T47D (cell line): Measurements from ENCODE around the gene TUBGCP5.
"Not testable (repeated sequence)": the region's sequence is repeated elsewhere in the genome, so short reads cannot be mapped to it uniquely, and the experiment has no call there.

ENCODE experiments used
- DNase-seq, 2 experiments: peaks; one replicate each; pipeline versions ENCODE4 v3.0.0 to v3.0.0-alpha.2; 2011 to 2012; ENCODE audit warnings: low read depth in 1 of 2, low spot score in 1 of 2
- JUND ChIP-seq: IDR thresholded peaks from 2 replicates; pipeline ENCODE4 v1.6.1; 2012; ENCODE audit warnings: low read depth
- in situ Hi-C: cut with HindIII; loops from 2 replicates; pipeline ENCODE4 v1.10.0; 2016; ENCODE audit warnings: low sequenced_read_pairs, low pct_unique_long_range_greater_than_20kb

TUBGCP5 gene

GRCh38 chr15:23039143-23039916 lies at the start of gene TUBGCP5:
Gene TUBGCP5, minus strand, starts transcription at chr15:23039569. Its CDS starts 26 bp downstream, at chr15:23039543.
- no peak for TF ChIP-seq JUND
- DNase-seq, result peak; percentile 90 to 98
- in situ Hi-C loops, result no loop called here

DNA sequence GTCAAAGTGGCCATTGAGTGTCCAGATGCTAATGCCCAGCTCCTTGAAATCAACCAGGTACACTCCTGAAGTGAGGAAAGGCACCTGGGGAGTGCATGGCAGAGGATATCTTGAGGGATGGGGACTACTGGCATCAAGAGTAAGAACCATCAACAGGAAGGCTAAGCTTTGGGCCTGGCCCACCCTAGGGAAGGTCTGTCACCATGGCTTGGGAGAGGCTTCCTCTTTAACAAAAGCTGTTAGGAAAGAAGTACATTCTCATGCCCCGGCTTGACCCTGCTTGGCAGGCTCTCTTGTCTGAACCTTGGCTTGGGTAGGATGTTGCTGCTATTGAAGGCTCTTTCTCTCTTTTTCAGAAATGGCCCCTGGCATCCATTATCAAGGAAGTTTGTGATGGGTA lies 43.7 kb upstream of the TUBGCP5 start:
- in situ Hi-C loops, result no loop called here
- TF ChIP-seq JUND, result no peak
- no peak for DNase-seq

DNA sequence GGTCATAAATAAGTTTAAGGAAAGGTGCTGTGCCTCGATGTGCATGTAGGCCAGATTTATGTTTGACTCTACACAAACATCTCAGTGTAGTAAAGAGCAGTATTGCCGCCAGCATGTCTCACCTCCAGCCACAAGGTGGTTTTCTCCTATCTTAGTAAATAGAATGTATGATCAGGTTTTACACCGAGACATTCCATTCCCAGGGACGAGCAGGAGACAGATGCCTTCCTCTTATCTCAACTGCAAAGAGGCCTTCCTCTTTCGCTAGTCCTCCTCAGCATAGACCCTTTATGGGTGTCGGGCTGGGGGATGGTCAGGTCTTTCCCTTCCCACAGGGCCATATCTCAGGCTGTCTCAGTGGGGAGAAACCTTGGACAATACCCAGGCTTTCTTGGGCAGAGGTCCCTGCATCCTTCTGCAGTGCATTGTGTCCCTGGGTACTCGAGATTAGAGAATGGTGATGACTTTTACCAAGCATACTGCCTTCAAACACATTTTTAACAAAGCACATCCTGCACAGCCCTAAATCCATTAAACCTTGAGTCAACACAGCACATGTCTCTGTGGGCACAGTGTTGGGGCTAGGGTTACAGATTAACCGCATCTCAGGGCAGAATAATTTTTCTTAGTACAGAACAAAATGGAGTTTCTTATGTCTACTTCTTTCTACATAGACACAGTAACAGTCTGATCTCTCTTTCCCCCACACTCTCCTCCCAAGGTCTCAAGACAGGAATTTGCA lies 42.8 kb upstream of the TUBGCP5 start:
- DNase-seq, in situ Hi-C loops: not testable (repeated sequence)

GRCh38 chr15:23081271-23081670 lies 41.9 kb upstream of the TUBGCP5 start:
- in situ Hi-C loops, result no loop called here
- no peak for TF ChIP-seq JUND
- no peak for DNase-seq

GRCh38 chr15:23079766-23080165 lies 40.4 kb upstream of the TUBGCP5 start:
- no peak for TF ChIP-seq JUND
- in situ Hi-C loops, result no loop called here
- no peak for DNase-seq

GRCh38 chr15:23075927-23076326 lies 36.6 kb upstream of the TUBGCP5 start:
- in situ Hi-C loops, result no loop called here
- no peak for DNase-seq
- no peak for TF ChIP-seq JUND

DNA sequence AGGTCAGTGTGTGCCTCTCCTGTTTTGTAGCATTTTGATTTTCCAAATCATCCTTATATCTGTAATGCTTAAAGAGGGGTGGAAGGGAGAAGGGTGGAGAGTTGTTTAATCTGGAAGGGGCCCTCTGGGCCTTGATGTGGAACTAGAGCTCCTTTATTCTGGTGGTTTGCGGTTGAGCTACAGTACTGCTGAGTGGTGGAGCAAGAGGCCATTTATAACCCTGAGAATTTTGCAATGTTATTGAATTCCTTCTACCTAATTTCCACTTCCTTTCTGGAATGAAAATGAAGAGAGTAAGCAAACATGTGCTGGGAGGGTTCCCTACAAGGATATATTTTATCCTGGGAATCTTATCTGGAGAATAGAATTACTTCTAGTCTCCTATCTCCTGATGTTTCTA lies 35.3 kb upstream of the TUBGCP5 start:
- no peak for TF ChIP-seq JUND
- in situ Hi-C loops, result no loop called here
- DNase-seq, result no peak

DNA sequence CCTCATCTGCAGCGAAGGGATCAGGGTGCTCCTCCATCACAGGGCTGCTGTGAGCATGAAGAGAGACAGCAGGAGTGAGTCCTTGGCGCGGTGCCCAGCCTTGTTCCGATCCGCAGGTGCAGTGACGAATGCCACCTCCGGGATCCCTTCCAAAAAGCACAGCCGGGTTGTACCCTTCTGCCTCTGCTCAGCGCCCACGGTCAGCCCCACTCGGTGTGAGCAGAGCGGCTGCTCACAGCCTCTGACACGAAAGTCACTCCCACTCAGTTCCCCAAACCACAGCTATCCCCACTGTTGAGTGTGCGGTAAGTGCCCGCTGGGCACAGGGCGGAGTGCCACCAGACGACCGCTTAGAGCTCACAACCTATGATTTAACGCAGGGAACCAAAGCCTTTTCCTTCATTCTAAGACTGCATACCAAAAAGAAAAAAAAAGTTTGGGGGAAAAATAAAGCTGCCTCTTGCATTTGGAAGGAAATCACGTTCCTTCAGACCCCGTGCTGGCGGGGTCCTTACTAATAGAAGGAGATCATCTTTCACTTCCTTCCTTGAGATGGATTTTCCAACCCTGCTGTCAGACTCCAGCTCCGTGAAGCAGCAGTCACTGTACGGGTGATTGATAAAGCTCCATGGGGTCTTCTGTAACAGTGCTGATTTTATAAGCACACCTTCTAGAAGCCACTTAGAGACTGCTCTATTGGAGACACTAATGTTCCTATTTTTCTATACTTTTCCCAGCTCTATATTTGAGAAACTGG lies 34.7 kb upstream of the TUBGCP5 start:
- in situ Hi-C loops, result no loop called here
- peak in 1 of 2 experiments; percentile 39 for DNase-seq
- no peak for TF ChIP-seq JUND

- no peak for TF ChIP-seq JUND
- in situ Hi-C loops, result no loop called here
- no peak for DNase-seq
Observed at GRCh38 chr15:23072633-23073032, 33.3 kb upstream of the TUBGCP5 start.

- DNase-seq, result peak; percentile 29 to 48
- TF ChIP-seq JUND, result no peak
- in situ Hi-C loops, result no loop called here
Observed at GRCh38 chr15:23069496-23070166, 30.3 kb upstream of the TUBGCP5 start.

- no peak for DNase-seq
- TF ChIP-seq JUND, result no peak
- in situ Hi-C loops, result no loop called here
Observed at GRCh38 chr15:23067416-23067815, 28.0 kb upstream of the TUBGCP5 start.

- no peak for DNase-seq
- no peak for TF ChIP-seq JUND
- in situ Hi-C loops, result no loop called here
Observed at GRCh38 chr15:23065836-23066235, 26.5 kb upstream of the TUBGCP5 start.
